GM12872 (cell line): ENCODE data around the gene BUB1.

Experiments
- TF ChIP-seq, protein P1 (sequence below): IDR thresholded peaks from 3 replicates; pipeline ENCODE4 v1.5.1; 2011; ENCODE audit warnings: low read depth, mild to moderate bottlenecking, low read length, moderate library complexity; ENCODE audit not compliant: insufficient read depth

BUB1 gene

DNA sequence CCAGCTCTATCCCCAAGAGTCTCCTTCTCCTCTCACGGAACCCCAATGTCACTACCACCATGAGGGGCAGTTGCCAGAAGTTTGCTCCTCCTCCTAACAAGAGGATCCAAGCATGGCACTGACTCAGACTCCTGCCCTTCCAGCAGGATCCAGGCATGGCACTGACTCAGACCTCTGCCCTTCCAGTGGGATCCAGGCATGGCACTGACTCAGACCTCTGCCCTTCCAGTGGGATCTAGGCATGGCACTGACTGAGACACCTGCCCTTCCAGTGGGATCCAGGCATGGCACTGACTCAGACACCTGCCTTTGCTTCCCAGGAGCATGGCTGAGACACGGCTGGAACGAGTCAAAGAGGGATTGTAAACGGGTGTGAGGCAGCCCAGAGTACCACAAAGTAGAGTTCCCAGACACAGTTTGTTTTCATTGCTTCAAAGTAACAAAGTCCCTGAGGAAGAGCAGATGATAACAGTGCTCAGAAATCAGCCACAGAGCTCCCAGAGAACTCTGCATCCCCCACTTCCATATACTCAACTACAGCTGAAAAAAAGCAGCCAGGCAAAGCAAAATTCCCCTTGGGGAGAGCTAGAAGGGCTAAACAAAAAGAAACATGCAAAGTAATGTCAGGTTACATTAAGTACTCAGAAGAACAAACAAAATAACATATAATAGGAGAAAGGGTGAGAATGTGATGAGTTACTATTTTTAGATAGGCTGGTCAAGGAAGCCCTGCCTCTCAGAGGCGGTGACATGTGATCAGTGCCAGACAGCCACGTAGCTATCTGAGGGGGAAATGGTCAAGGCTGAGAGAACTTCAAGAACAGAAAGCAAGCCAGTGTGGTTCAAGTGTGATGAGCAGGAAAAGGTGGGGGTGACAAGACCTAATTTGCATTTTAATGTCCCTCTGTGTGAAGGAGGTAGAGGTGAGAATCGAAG is 3.0 kb downstream of the BUB1 start:
- TF ChIP-seq, protein P1, sequence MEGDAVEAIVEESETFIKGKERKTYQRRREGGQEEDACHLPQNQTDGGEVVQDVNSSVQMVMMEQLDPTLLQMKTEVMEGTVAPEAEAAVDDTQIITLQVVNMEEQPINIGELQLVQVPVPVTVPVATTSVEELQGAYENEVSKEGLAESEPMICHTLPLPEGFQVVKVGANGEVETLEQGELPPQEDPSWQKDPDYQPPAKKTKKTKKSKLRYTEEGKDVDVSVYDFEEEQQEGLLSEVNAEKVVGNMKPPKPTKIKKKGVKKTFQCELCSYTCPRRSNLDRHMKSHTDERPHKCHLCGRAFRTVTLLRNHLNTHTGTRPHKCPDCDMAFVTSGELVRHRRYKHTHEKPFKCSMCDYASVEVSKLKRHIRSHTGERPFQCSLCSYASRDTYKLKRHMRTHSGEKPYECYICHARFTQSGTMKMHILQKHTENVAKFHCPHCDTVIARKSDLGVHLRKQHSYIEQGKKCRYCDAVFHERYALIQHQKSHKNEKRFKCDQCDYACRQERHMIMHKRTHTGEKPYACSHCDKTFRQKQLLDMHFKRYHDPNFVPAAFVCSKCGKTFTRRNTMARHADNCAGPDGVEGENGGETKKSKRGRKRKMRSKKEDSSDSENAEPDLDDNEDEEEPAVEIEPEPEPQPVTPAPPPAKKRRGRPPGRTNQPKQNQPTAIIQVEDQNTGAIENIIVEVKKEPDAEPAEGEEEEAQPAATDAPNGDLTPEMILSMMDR, result no peak

DNA sequence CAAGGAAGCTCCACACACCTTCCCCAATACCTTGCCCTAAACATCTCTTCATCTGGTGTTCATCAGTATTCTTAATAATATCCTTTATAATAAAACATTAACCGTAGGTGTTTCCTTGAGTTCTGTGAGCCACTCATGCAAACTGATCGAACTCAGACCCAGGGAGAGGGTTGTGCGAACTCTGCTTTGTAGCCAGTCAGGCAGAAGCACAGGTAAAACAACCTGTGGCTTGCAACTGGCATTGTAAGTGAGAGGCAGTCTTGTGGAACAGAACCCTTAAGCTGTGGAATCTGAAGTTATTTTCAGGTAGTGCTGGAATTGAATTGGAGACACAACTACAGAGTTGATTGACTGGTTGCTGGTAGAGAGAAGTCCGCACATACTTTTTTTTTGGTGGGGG is 4.7 kb downstream of the BUB1 start:
- TF ChIP-seq, protein P1, result no peak

DNA sequence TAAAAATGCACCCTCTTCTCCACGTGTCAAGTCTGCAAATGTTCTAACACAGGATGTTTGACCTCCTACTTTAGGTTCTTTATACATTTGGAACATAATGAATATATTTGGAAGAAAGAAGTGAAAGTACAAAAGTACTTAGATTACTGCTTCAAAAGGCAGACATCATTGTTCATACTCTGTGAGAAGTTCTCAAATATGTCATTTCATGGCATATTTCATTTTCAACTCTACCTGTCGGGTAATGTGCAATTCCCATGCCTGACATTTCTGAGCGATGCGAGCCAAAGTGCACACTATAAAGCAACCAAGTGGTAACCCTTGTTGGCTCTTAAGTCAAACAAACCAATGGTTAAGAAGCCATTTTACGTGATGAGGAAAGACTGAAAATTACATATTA is 7.0 kb downstream of the BUB1 start:
- TF ChIP-seq, protein P1, result no peak

DNA sequence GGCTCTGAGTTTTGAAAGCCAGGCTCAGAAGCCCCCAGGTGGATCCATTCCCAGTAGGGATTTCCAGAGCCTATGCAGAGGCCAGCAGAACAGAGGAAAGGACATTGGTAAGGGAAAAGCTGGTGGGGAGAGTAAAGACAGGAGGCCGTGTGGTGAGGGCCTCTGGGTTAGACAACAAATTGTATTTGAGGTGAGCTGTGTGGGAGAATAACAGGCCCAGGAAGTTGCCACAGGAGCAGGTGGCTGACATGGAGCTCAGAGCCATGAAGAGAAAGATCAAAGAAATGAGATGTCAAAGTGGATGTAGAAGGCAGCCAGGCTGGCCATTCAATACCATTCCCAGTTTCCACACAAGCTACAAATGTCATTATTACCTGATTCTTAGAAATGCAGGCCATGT is 8.8 kb downstream of the BUB1 start:
- TF ChIP-seq, protein P1, result no peak

DNA sequence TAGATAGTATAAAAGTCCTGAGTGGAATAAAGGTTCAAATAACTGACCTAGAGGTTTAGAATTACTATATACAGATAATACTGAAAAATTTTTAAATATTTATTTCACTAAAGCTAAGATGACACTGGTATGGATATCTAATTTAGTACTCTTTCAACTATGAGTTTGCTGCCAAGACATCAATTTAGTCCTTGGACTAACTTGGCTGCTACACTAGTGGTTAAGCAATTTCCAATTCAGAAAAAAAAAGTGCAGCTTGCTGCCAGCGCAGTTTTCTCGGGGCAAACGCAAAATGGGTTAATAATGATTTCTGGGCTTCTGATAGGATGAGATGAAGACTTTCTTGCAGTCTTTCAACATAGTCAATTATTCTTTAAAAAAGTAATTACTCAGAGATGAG is 10.8 kb downstream of the BUB1 start:
- TF ChIP-seq, protein P1, result no peak

DNA sequence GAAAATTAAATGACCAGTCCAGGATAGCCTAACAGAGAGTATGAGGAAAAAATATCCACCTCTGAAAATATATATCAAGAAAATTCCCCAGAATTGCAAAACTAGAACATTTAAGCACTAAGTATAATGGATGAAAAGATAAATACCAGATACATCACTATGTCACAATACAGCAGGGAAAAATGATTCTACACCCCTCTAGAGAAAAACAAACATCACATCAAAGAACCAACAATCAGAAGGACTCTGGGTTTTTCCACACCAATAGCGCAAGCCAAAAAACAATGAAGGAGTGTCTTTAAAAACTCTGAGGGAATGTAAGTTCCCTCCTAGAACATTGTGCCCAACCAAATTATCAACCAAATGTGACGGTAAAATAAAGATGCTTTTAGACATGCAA is 13.7 kb downstream of the BUB1 start:
- TF ChIP-seq, protein P1, result no peak

DNA sequence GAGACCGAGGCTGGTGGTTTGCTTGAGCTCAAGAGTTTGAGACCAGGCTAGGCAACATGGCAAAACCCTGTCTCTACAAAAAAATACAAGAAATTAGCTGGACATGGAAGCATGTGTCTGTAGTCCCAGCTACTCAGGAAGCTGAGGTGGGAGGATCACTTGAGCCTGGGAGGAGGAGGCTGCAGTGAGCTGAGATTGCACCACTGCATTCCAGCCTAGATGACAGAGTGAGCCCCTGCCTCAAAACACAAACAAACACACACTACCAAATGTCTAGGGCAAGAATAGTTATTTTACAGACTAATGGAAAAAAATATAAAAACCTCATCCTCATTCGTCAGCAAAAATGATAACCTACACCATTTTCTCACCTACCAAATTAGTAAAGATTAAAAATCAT is 15.3 kb downstream of the BUB1 start:
- TF ChIP-seq, protein P1, result no peak
